Karpas-422 (cell line): ENCODE results near the gene PEX6. TPM values are rescaled to one million over a fixed set of nuclear protein-coding genes. Genes with fewer than 3 reads are reported as not detected.
A peak's percentile ranks its signal among the peaks of the same experiment; 100 is the strongest.

Source experiments
- DNase-seq: peaks from one replicate; pipeline ENCODE4 v3.0.0-alpha.2; 2015
- H2AFZ ChIP-seq: fragments of 200-600 bp; sonication (generic); 2 replicates; pipeline ENCODE4 v1.6.1; 2014; ENCODE audit warnings: antibody characterized with exemption, low read length, mixed read lengths
- H3K27ac ChIP-seq: fragments of 200-600 bp; sonication (generic); 2 replicates; pipeline ENCODE4 v1.5.1; 2014; ENCODE audit warnings: mild to moderate bottlenecking, low read length, moderate library complexity
- H3K27me3 ChIP-seq: fragments of 200-600 bp; sonication (generic); 2 replicates; pipeline ENCODE4 v1.6.1; 2014; ENCODE audit warnings: low read length, mixed read lengths
- H3K36me3 ChIP-seq: fragments of 200-600 bp; sonication (generic); 2 replicates; pipeline ENCODE4 v1.6.1; 2014; ENCODE audit warnings: low read length, mixed read lengths; ENCODE audit not compliant: insufficient read depth
- H3K4me1 ChIP-seq: fragments of 200-600 bp; sonication (generic); 2 replicates; pipeline ENCODE4 v1.6.1; 2014; ENCODE audit warnings: mild to moderate bottlenecking, low read length, mixed read lengths
- H3K4me2 ChIP-seq: fragments of 200-600 bp; sonication (generic); 2 replicates; pipeline ENCODE4 v1.6.1; 2014; ENCODE audit warnings: low read length, low read depth, mild to moderate bottlenecking; ENCODE audit not compliant: poor library complexity, severe bottlenecking
- H3K4me3 ChIP-seq: fragments of 200-600 bp; sonication (generic); 2 replicates; pipeline ENCODE4 v1.5.1; 2014; ENCODE audit warnings: mild to moderate bottlenecking, antibody characterized with exemption, low read length, mixed read lengths
- H3K79me2 ChIP-seq: fragments of 200-600 bp; sonication (generic); 2 replicates; pipeline ENCODE4 v1.6.1; 2014; ENCODE audit warnings: mild to moderate bottlenecking, low read length, mixed read lengths
- H3K9ac ChIP-seq: fragments of 200-600 bp; sonication (generic); 2 replicates; pipeline ENCODE4 v1.6.0; 2014; ENCODE audit warnings: low read length
- H3K9me2 ChIP-seq: fragments of 200-600 bp; sonication (generic), shearing (Covaris generic); replicated peaks from 2 replicates; pipeline ENCODE4 v1.6.0; 2014; ENCODE audit warnings: mild to moderate bottlenecking, low read length, moderate library complexity; ENCODE audit not compliant: insufficient read depth
- H3K9me3 ChIP-seq: fragments of 300-700, 200-600 bp; sonication (generic); 2 replicates; pipeline ENCODE4 v1.6.1; 2014; ENCODE audit warnings: low read length, mixed read lengths
- H4K20me1 ChIP-seq: fragments of 200-600 bp; sonication (generic); 2 replicates; pipeline ENCODE4 v1.6.1; 2014; ENCODE audit warnings: mild to moderate bottlenecking, antibody characterized with exemption, low read length, low read depth; ENCODE audit not compliant: insufficient read depth
- total RNA-seq: library from RNA; depleted of rRNA; stranded (reverse); fragments of >200 nt; shearing (Covaris generic); gene quantifications from 2 replicates; pipeline ENCODE4 v1.2.3, GENCODE V29; 2014; ENCODE audit warnings: low replicate concordance

PEX6 gene
- total RNA-seq, 1 experiment from 2014 or later = 16.7 TPM

GRCh38 chr6:42968126-42968701 lies 10.8 kb downstream of the PEX6 start:
- no peak for DNase-seq
- H2AFZ ChIP-seq = no peak overlapping the region
- no peak overlapping the region for H3K4me2 ChIP-seq
- H3K79me2 ChIP-seq = no peaks in the 10 kb centered on the region
- H3K4me1 ChIP-seq = no peaks in the 10 kb centered on the region
- no peak overlapping the region for H3K27ac ChIP-seq
- H4K20me1 ChIP-seq = no peaks in the 10 kb centered on the region
- no peak overlapping the region for H3K9ac ChIP-seq
- no peak overlapping the region for H3K4me3 ChIP-seq
- H3K9me3 ChIP-seq = no peaks in the 10 kb centered on the region
- H3K27me3 ChIP-seq = no peaks in the 10 kb centered on the region
- no peaks in the 10 kb centered on the region for H3K36me3 ChIP-seq
- no peaks in the 10 kb centered on the region for H3K9me2 ChIP-seq

- H2AFZ ChIP-seq = no peak overlapping the region
Measured at GRCh38 chr6:42967228-42967627, 11.8 kb downstream of the PEX6 start.

DNA sequence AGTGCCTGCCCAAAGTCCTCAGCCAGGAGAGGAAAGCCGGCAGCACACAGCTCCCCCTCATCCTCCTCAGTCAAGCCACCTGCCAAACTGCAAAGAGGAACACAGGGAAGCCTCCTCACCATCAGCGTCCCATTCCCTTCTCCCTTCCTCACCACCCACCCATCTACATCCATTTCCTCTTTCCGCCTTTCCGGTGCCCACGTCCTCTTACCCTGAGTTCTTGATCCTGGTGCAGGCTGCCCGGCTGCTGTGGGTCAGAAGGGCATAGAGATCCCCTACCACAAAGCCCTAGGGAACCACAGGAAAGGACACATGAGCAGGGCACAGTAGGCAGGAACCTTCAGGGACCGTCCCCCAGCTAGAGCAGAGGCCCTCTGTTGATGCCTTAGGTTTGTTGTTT lies 12.4 kb downstream of the PEX6 start:
- H3K9ac ChIP-seq = no peak overlapping the region

More at GRCh38 chr6:42967228-42967627, 11.8 kb downstream of the PEX6 start:
- H3K9ac ChIP-seq = no peak overlapping the region
- no peaks in the 10 kb centered on the region for H4K20me1 ChIP-seq
- H3K4me2 ChIP-seq = no peak overlapping the region
- H3K79me2 ChIP-seq = no peaks in the 10 kb centered on the region
- H3K9me3 ChIP-seq = no peaks in the 10 kb centered on the region
- no peaks in the 10 kb centered on the region for H3K9me2 ChIP-seq
- H3K27me3 ChIP-seq = no peaks in the 10 kb centered on the region
- DNase-seq = no peak
- H3K36me3 ChIP-seq = no peaks in the 10 kb centered on the region
- H3K27ac ChIP-seq = no peak overlapping the region
- H3K4me3 ChIP-seq = no peak overlapping the region
- no peaks in the 10 kb centered on the region for H3K4me1 ChIP-seq

GRCh38 chr6:42963855-42964605 lies 15.0 kb downstream of the PEX6 start:
- H3K4me1 ChIP-seq = no peaks in the 10 kb centered on the region
- H3K27me3 ChIP-seq = no peaks in the 10 kb centered on the region
- H3K79me2 ChIP-seq = no peaks in the 10 kb centered on the region
- DNase-seq = peak; percentile 82
- H2AFZ ChIP-seq = no peak overlapping the region
- no peak overlapping the region for H3K9ac ChIP-seq
- no peak overlapping the region for H3K4me3 ChIP-seq
- H3K27ac ChIP-seq = no peak overlapping the region
- no peaks in the 10 kb centered on the region for H4K20me1 ChIP-seq
- H3K4me2 ChIP-seq = no peak overlapping the region
- H3K36me3 ChIP-seq = no peaks in the 10 kb centered on the region
- H3K9me2 ChIP-seq = no peaks in the 10 kb centered on the region
- no peaks in the 10 kb centered on the region for H3K9me3 ChIP-seq

More for the DNA sequence above, 12.4 kb downstream of the PEX6 start:
- no peak overlapping the region for H3K4me3 ChIP-seq
- H3K79me2 ChIP-seq = no peaks in the 10 kb centered on the region
- no peak overlapping the region for H2AFZ ChIP-seq
- H3K9me3 ChIP-seq = no peaks in the 10 kb centered on the region
- no peak overlapping the region for H3K27ac ChIP-seq
- no peaks in the 10 kb centered on the region for H4K20me1 ChIP-seq
- no peaks in the 10 kb centered on the region for H3K4me1 ChIP-seq
- no peaks in the 10 kb centered on the region for H3K9me2 ChIP-seq
- H3K27me3 ChIP-seq = no peaks in the 10 kb centered on the region
- no peak for DNase-seq
- no peak overlapping the region for H3K4me2 ChIP-seq
- H3K36me3 ChIP-seq = no peaks in the 10 kb centered on the region

DNA sequence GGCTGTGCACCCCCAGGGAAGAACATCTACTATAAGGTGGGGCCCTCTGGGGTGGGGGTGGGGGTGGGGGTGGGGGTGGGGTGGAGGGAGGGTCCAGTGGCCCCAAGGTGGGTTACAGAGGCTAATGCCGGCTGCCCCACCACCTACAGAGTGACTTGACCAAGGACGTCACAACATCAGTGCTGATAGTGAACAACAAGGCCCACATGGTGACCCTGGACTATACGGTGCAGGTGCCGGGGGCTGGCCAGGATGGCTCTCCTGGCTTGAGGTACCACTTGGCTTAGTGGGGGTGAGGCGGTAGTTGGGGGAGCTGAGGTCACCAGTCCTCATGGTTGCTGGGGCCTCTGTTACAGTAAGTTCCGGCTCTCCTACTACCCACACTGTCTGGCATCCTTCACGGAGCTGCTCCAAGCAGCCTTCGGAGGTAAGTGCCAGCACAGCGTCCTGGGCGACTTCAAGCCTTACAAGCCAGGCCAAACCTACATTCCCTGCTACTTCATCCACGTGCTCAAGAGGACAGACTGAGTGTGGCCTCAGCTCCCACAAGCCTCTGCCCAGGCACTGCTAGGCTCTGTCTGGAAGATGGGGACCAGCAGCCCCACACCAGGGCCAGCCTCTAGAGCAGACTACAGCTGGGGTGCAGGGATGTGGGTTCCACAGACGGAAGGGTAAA lies 15.7 kb downstream of the PEX6 start:
- DNase-seq = no peak
- no peak overlapping the region for H3K9ac ChIP-seq
- H3K27me3 ChIP-seq = no peaks in the 10 kb centered on the region
- H3K27ac ChIP-seq = no peak overlapping the region
- H3K36me3 ChIP-seq = no peaks in the 10 kb centered on the region
- no peaks in the 10 kb centered on the region for H3K79me2 ChIP-seq
- H3K4me3 ChIP-seq = no peak overlapping the region
- H4K20me1 ChIP-seq = no peaks in the 10 kb centered on the region
- H3K9me3 ChIP-seq = no peaks in the 10 kb centered on the region
- H2AFZ ChIP-seq = no peak overlapping the region
- no peaks in the 10 kb centered on the region for H3K9me2 ChIP-seq
- H3K4me1 ChIP-seq = no peaks in the 10 kb centered on the region
- H3K4me2 ChIP-seq = no peak overlapping the region

DNA sequence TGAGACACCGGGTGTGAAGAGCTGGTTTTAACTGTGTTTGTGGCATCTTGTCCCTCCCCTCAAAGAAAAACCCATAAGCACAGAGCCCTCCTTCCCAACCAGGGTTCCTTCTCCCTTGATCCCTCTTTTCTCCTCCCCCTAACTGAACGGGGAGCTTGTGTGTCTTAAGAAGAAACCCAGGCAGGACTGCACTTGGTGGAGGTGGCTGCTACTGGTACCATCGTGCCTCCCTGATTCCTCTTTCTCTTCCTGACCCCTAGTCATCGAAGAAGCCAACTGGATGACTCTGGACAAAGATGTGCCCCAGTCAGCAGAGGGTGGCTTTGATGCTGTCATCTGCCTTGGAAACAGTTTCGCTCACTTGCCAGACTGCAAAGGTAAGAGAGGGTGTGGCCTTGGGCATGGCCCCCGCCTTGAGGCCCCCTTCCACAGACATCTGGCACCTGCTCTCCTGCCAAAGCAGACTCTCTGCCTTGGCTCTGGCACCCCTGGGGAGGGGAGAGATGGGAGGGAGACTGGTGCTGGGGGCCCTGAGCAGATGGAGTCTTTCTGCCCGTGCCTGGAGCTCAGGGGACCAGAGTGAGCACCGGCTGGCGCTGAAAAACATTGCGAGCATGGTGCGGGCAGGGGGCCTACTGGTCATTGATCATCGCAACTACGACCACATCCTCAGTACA lies 16.3 kb downstream of the PEX6 start:
- H4K20me1 ChIP-seq = no peaks in the 10 kb centered on the region
- H3K27me3 ChIP-seq = no peaks in the 10 kb centered on the region
- no peaks in the 10 kb centered on the region for H3K9me2 ChIP-seq
- no peaks in the 10 kb centered on the region for H3K79me2 ChIP-seq
- no peak overlapping the region for H3K27ac ChIP-seq
- no peaks in the 10 kb centered on the region for H3K9me3 ChIP-seq
- H3K9ac ChIP-seq = no peak overlapping the region
- no peak overlapping the region for H3K4me3 ChIP-seq
- no peaks in the 10 kb centered on the region for H3K36me3 ChIP-seq
- H3K4me2 ChIP-seq = no peak overlapping the region
- H2AFZ ChIP-seq = no peak overlapping the region
- no peak for DNase-seq
- no peaks in the 10 kb centered on the region for H3K4me1 ChIP-seq

DNA sequence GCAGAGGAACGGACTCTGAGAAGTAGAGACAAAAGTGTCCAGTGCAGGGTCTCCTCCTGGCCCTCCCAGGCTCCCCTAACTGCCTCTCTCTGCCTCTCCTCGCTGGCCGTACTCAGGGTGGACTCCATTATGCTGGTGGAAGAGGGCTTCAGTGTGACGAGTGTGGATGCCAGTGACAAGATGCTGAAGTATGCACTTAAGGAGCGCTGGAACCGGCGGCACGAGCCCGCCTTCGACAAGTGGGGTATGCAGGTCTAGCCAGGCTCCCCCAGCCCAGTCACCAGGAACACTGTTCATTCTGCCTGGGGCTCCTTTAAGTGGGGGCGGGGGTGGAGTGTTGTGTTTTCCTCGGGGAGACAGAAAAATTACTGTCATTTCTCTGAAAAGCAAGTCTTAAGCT lies 16.9 kb downstream of the PEX6 start:
- Histone ChIP-seq H3K9me2 (no peaks in the 10 kb centered on the region), H3K9me3 (no peaks in the 10 kb centered on the region), H3K27ac (no peak overlapping the region), H2AFZ (no peak overlapping the region), H3K9ac (no peak overlapping the region), H3K36me3 (no peaks in the 10 kb centered on the region), H3K4me1 (no peaks in the 10 kb centered on the region), H4K20me1 (no peaks in the 10 kb centered on the region), H3K4me2 (no peak overlapping the region), H3K4me3 (no peak overlapping the region), H3K27me3 (no peaks in the 10 kb centered on the region), H3K79me2 (no peaks in the 10 kb centered on the region)
- DNase-seq = no peak

DNA sequence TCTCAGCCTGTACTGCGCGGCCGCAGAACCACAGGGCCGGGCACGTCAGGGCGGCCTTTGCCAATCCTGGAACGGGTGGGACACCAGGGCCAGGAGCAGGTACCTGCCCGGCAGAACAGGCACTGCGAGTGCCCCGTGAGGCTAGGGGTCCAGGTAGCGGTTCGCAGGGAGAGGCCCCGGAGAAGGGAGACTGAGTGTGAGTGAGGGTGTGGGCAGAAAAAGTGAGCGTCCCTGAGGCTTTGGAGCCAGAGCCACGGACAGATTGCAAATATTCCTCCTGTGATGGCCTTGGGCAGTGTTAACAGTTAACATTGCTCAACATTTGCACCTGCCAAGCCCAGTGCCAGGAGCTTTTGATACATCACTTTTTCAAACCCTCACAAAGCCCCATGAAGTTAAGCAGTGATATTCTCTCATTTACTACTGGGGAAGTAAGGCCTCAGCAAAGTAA lies 17.9 kb downstream of the PEX6 start:
- Histone ChIP-seq H3K4me3 (no peak overlapping the region), H3K9ac (no peak overlapping the region), H3K36me3 (no peaks in the 10 kb centered on the region), H3K9me2 (no peaks in the 10 kb centered on the region), H4K20me1 (no peaks in the 10 kb centered on the region), H3K4me1 (no peaks in the 10 kb centered on the region), H3K79me2 (no peaks in the 10 kb centered on the region), H3K27me3 (no peaks in the 10 kb centered on the region), H3K4me2 (no peak overlapping the region), H2AFZ (no peak overlapping the region), H3K9me3 (no peaks in the 10 kb centered on the region), H3K27ac (no peak overlapping the region)
- DNase-seq = no peak
